Epithelial cell of esophagus (primary cell): ENCODE results near the gene BDKRB2.

ENCODE experiments used
- DNase-seq: peaks from one replicate; pipeline ENCODE4 v3.0.0; 2010; ENCODE audit warnings: low read depth
- H3K4me3 ChIP-seq: 2 replicates; pipeline ENCODE4 v1.5.1; 2011; ENCODE audit warnings: mild to moderate bottlenecking, low read length, control low read depth
- CTCF ChIP-seq: IDR thresholded peaks from 2 replicates; pipeline ENCODE4 v1.5.1; 2011; ENCODE audit warnings: low read depth, mild to moderate bottlenecking, low read length, control low read depth, inconsistent platforms; ENCODE audit not compliant: insufficient read depth; ENCODE audit errors: missing control alignments

BDKRB2 gene

GRCh38 chr14:96194657-96195431, 9.8 kb upstream of the BDKRB2 start:
- no peak for DNase-seq
- TF ChIP-seq CTCF = no peak
- H3K4me3 ChIP-seq = no peak overlapping the region

GRCh38 chr14:96195441-96196081, 9.1 kb upstream of the BDKRB2 start:
- TF ChIP-seq CTCF = no peak
- H3K4me3 ChIP-seq = no peak overlapping the region
- no peak for DNase-seq

- TF ChIP-seq CTCF = no peak
- H3K4me3 ChIP-seq = no peak overlapping the region
- DNase-seq = no peak
Observed at GRCh38 chr14:96197163-96197852, 7.3 kb upstream of the BDKRB2 start.

- TF ChIP-seq CTCF = no peak
- DNase-seq = no peak
- no peak overlapping the region for H3K4me3 ChIP-seq
Observed at GRCh38 chr14:96197969-96198368, 6.7 kb upstream of the BDKRB2 start.

- no peak overlapping the region for H3K4me3 ChIP-seq
- DNase-seq = no peak
- no peak for TF ChIP-seq CTCF
Observed at GRCh38 chr14:96198430-96199130, 6.1 kb upstream of the BDKRB2 start.

GRCh38 chr14:96201157-96201556, 3.5 kb upstream of the BDKRB2 start:
- no peak overlapping the region for H3K4me3 ChIP-seq
- no peak for TF ChIP-seq CTCF
- DNase-seq = no peak
